Colonic mucosa (tissue), 4 donors: ENCODE measurements around the gene SLC4A9. TPM values are rescaled to one million over a fixed set of nuclear protein-coding genes. Genes with fewer than 3 reads are reported as not detected.

ENCODE experiments used
- DNase-seq: peaks from one replicate; pipeline ENCODE4 v3.0.0-alpha.2; 2020
- H3K27ac ChIP-seq: fragments of 200-600 bp; one replicate; pipeline ENCODE4 v1.8.0; 2021
- H3K27me3 ChIP-seq: fragments of 200-600 bp; one replicate; pipeline ENCODE4 v1.8.0; 2021
- H3K36me3 ChIP-seq: fragments of 200-600 bp; one replicate; pipeline ENCODE4 v1.8.0; 2021
- H3K4me1 ChIP-seq: fragments of 200-600 bp; one replicate; pipeline ENCODE4 v1.8.0; 2021; ENCODE audit warnings: mild to moderate bottlenecking
- H3K4me3 ChIP-seq: fragments of 200-600 bp; one replicate; pipeline ENCODE4 v1.8.0; 2021
- H3K9ac ChIP-seq, 2 donors: one replicate each; pipeline ENCODE4 v1.7.0; 2013; ENCODE audit warnings: control low read depth in 2 of 2, low read depth in 2 of 2, low read length in 2 of 2
- H3K9me3 ChIP-seq: fragments of 200-600 bp; one replicate; pipeline ENCODE4 v1.8.0; 2021
- CTCF ChIP-seq: fragments of 200-600 bp; IDR thresholded peaks from one replicate; pipeline ENCODE4 v1.8.0; 2022; ENCODE audit warnings: antibody characterized with exemption, mild to moderate bottlenecking
- intact Hi-C: fragments of 100-400 bp; cut with DNase I; formaldehyde crosslinking; loops from one replicate; pipeline ENCODE4 v1.14.1; 2022
- total RNA-seq, 2 donors: library from RNA; stranded (reverse); fragmentation: NEBNext Ultra II Directional in 1 of 2; extraction: Animal tissue kit (Norgen Biotek cat#: 25700) in 1 of 2; gene quantifications; one replicate each; pipeline ENCODE4 v1.2.1, GENCODE V29; 2021
- donor health status: healthy.
- donor health status: DM: no; HTN: no; CAD: no.
- donor health status: DM: no; HTN: no; CAD: no.

Gene SLC4A9
- total RNA-seq, 2 donors from 2014 or later = 0.42 TPM; not detected in 1

- TF ChIP-seq CTCF = no peak
- Histone ChIP-seq H3K27ac (no peak overlapping the region), H3K4me3 (no peak overlapping the region), H3K27me3 (no peaks in the 10 kb centered on the region), H3K9ac (peak overlapping the region in 1 of 2 donors; percentile 46), H3K36me3 (no peaks in the 10 kb centered on the region), H3K9me3 (no peaks in the 10 kb centered on the region), H3K4me1 (no peaks in the 10 kb centered on the region)
- intact Hi-C loops = loop anchor here (10.0 kb wide), 1 partner anchor 351 kb away; no protein-coding TSS in a partner anchor
- no peak for DNase-seq
These were observed 3.9 kb downstream of the SLC4A9 start for GRCh38 chr5:140363631-140364471.

GRCh38 chr5:140364472-140364765 lies 4.4 kb downstream of the SLC4A9 start:
- no peak for TF ChIP-seq CTCF
- H3K4me1 ChIP-seq = no peaks in the 10 kb centered on the region
- H3K27ac ChIP-seq = no peak overlapping the region
- H3K36me3 ChIP-seq = no peaks in the 10 kb centered on the region
- H3K9me3 ChIP-seq = no peaks in the 10 kb centered on the region
- H3K27me3 ChIP-seq = no peaks in the 10 kb centered on the region
- H3K4me3 ChIP-seq = no peak overlapping the region
- intact Hi-C loops = loop anchor here (10.0 kb wide), 1 partner anchor 350 kb away; no protein-coding TSS in a partner anchor
- H3K9ac ChIP-seq = no peak overlapping the region
- no peak for DNase-seq

- no peak for TF ChIP-seq CTCF
- H3K4me3 ChIP-seq = no peak overlapping the region
- no peaks in the 10 kb centered on the region for H3K9me3 ChIP-seq
- H3K36me3 ChIP-seq = no peaks in the 10 kb centered on the region
- H3K9ac ChIP-seq = no peak overlapping the region
- H3K27me3 ChIP-seq = no peaks in the 10 kb centered on the region
- DNase-seq = no peak
- H3K27ac ChIP-seq = no peak overlapping the region
- intact Hi-C loops = loop anchor here (10.0 kb wide), 1 partner anchor 350 kb away; no protein-coding TSS in a partner anchor
- H3K4me1 ChIP-seq = no peaks in the 10 kb centered on the region
These were observed 5.3 kb downstream of the SLC4A9 start for GRCh38 chr5:140365282-140365681.

GRCh38 chr5:140365941-140366340 lies 5.9 kb downstream of the SLC4A9 start:
- Histone ChIP-seq H3K4me3 (no peak overlapping the region), H3K27ac (no peak overlapping the region), H3K9me3 (no peaks in the 10 kb centered on the region), H3K4me1 (no peaks in the 10 kb centered on the region), H3K27me3 (no peaks in the 10 kb centered on the region), H3K9ac (no peak overlapping the region), H3K36me3 (no peaks in the 10 kb centered on the region)
- no peak for DNase-seq
- intact Hi-C loops = loop anchor here (10.0 kb wide), 1 partner anchor 349 kb away; no protein-coding TSS in a partner anchor
- TF ChIP-seq CTCF = no peak

- Histone ChIP-seq H3K27me3 (no peaks in the 10 kb centered on the region), H3K9me3 (no peaks in the 10 kb centered on the region), H3K4me3 (no peak overlapping the region), H3K4me1 (no peaks in the 10 kb centered on the region), H3K36me3 (no peaks in the 10 kb centered on the region), H3K27ac (no peak overlapping the region), H3K9ac (peak overlapping the region in 1 of 2 donors; percentile 62)
- intact Hi-C loops = loop anchor here (10.0 kb wide), 1 partner anchor 348 kb away; no protein-coding TSS in a partner anchor
- TF ChIP-seq CTCF = no peak
- no peak for DNase-seq
These were observed 6.7 kb downstream of the SLC4A9 start for GRCh38 chr5:140366589-140367255.
